K562 (cell line): Measurements from ENCODE around the gene ERG28. TPM values are rescaled to one million over a fixed set of nuclear protein-coding genes. Genes with fewer than 3 reads are reported as not detected.

Experiments
- ATAC-seq: fragments of 200-7000 bp; cut with Tn5 transposase; 3 replicates; pipeline ENCODE4 v1.9.1; 2020; ENCODE audit warnings: moderate library complexity
- BruUV-seq: library from RNA; stranded (reverse); fragments of 400-500 nt; replicated peaks from 2 replicates; lab custom pipeline; 2021; lab: Mats Ljungman, UMichigan
- CTCF ChIA-PET: fragments of 300-600 bp; formaldehyde crosslinking; extraction: SDS; loops from one replicate; lab custom pipeline; 2021; ENCODE audit warnings: low intra/inter-chr PET ratio; lab: Yijun Ruan, JAX
- POLR2A ChIA-PET: fragments of 300-600, 350-650 bp; sonication (Branson Sonifier 250); formaldehyde crosslinking; extraction: SDS; loops from one replicate; lab custom pipeline; 2021; ENCODE audit warnings: antibody characterized with exemption, inconsistent platforms; lab: Yijun Ruan, JAX
- DNase-seq, 4 experiments: peaks; one replicate each; pipeline versions ENCODE4 v3.0.0 to v3.0.0-alpha.2; 2011 to 2018; ENCODE audit warnings: low spot score in 3 of 4, mixed read lengths in 3 of 4; ENCODE audit errors: extremely low read depth in 1 of 4
- FAIRE-seq: peaks from 2 replicates; lab custom pipeline; 2011; peaks lifted over from hg19 to GRCh38; lab: Jason Lieb, UNC
- H2AFZ ChIP-seq: 2 replicates; pipeline ENCODE4 v1.6.0; 2011; ENCODE audit warnings: low read depth, low read length, control low read depth, inconsistent platforms
- H3K27ac ChIP-seq: fragments of 200-600 bp; 3 replicates; pipeline ENCODE4 v1.8.0; 2011; ENCODE audit warnings: low read depth, mild to moderate bottlenecking, control low read depth, inconsistent platforms, low read length, moderate library complexity, mixed read lengths; ENCODE audit errors: extremely low read depth
- H3K27me3 ChIP-seq, 2 experiments: fragments of 300-600 bp in 1 of 2; 2 replicates in 1 of 2; 3 replicates in 1 of 2; pipeline versions ENCODE4 v1.6.0 to v1.8.0; 2011; ENCODE audit warnings: inconsistent platforms in 2 of 2, low read length in 2 of 2, mild to moderate bottlenecking in 1 of 2, mixed read lengths in 1 of 2, moderate library complexity in 1 of 2; ENCODE audit not compliant: control insufficient read depth in 2 of 2, insufficient read depth in 2 of 2
- H3K36me3 ChIP-seq: fragments of 300-600 bp; 3 replicates; pipeline ENCODE4 v1.8.0; 2011; ENCODE audit warnings: mild to moderate bottlenecking, low read length, inconsistent platforms; ENCODE audit not compliant: control insufficient read depth, insufficient read depth
- H3K4me1 ChIP-seq, 2 experiments: fragments of 200-600 bp in 1 of 2; replicated peaks in 1 of 2; 2 replicates in 1 of 2; 3 replicates in 1 of 2; pipeline versions ENCODE4 v1.5.1 to v1.8.0; 2011; ENCODE audit warnings: inconsistent platforms in 2 of 2, low read length in 2 of 2, mild to moderate bottlenecking in 1 of 2, mixed read lengths in 1 of 2, moderate library complexity in 1 of 2; ENCODE audit not compliant: control insufficient read depth in 2 of 2, insufficient read depth in 2 of 2
- H3K4me2 ChIP-seq: 2 replicates; pipeline ENCODE4 v1.6.1; 2011; ENCODE audit warnings: low read length, control low read depth, inconsistent platforms, mixed read lengths; ENCODE audit not compliant: insufficient read depth
- H3K4me3 ChIP-seq: fragments of 200-600 bp; sonication (generic), shearing (Covaris generic); 2 replicates; pipeline ENCODE4 v1.5.1; 2016; ENCODE audit warnings: control low read depth, inconsistent platforms
- H3K79me2 ChIP-seq: fragments of 200-600 bp; 3 replicates; pipeline ENCODE4 v1.8.0; 2011; ENCODE audit warnings: low read length, inconsistent platforms; ENCODE audit not compliant: control insufficient read depth, insufficient read depth
- H3K9ac ChIP-seq, 2 experiments: 2 replicates each; pipeline versions ENCODE4 v1.6.0 to v1.6.1; 2011; ENCODE audit warnings: low read depth in 2 of 2, low read length in 2 of 2, control low read depth in 1 of 2, inconsistent platforms in 1 of 2, mild to moderate bottlenecking in 1 of 2, mixed read lengths in 1 of 2; ENCODE audit not compliant: insufficient read depth in 1 of 2
- H3K9me1 ChIP-seq: one replicate; pipeline ENCODE4 v1.6.0; 2011; ENCODE audit warnings: inconsistent platforms, mild to moderate bottlenecking, low read length, moderate library complexity; ENCODE audit not compliant: control insufficient read depth, insufficient read depth
- H3K9me3 ChIP-seq: replicated peaks from 2 replicates; pipeline ENCODE4 v1.5.1; 2011; ENCODE audit warnings: low read depth, low read length, inconsistent platforms; ENCODE audit not compliant: control insufficient read depth, insufficient read depth
- H4K20me1 ChIP-seq: replicated peaks from 2 replicates; pipeline ENCODE4 v1.6.1; 2011; ENCODE audit warnings: low read length, inconsistent platforms, mixed read lengths; ENCODE audit not compliant: control insufficient read depth, insufficient read depth
- CHD4 ChIP-seq: fragments of 200-600 bp; sonication (generic); IDR thresholded peaks from 3 replicates; pipeline ENCODE4 v1.6.1; 2012; ENCODE audit warnings: low read depth, mild to moderate bottlenecking, mixed read lengths, low read length, inconsistent platforms; ENCODE audit not compliant: insufficient read depth, insufficient replicate concordance, poor library complexity, severe bottlenecking
- ELK1 ChIP-seq: sonication (generic); formaldehyde crosslinking; IDR thresholded peaks from 2 replicates; pipeline ENCODE4 v1.8.1; 2022; ENCODE audit warnings: missing genetic modification reagents
- FOS ChIP-seq: IDR thresholded peaks from 3 replicates; pipeline ENCODE4 v1.6.1; 2011; ENCODE audit not compliant: insufficient read length; ENCODE audit errors: extremely low read depth
- FOXJ2 ChIP-seq: fragments of 200-800 bp; sonication (Bioruptor generic); IDR thresholded peaks from 2 replicates; pipeline ENCODE4 v1.6.1; 2016; ENCODE audit warnings: missing genetic modification characterization, missing compliant biosample characterization
- GATAD2B ChIP-seq: fragments of 450-650 bp; IDR thresholded peaks from 2 replicates; pipeline ENCODE4 v1.6.1; 2017; ENCODE audit warnings: mild to moderate bottlenecking, borderline replicate concordance
- KDM2B ChIP-seq: fragments of 250-450 bp; sonication (Bioruptor Pico); IDR thresholded peaks from 2 replicates; pipeline ENCODE4 v1.8.0; 2021; ENCODE audit warnings: mild to moderate bottlenecking, moderate library complexity
- MTA1 ChIP-seq: fragments of 450-650 bp; IDR thresholded peaks from 2 replicates; pipeline ENCODE4 v1.6.1; 2017; ENCODE audit warnings: borderline replicate concordance
- NONO ChIP-seq, 2 experiments: fragments of 200-400 bp in 1 of 2; fragments of 450-650 bp in 1 of 2; formaldehyde crosslinking in 1 of 2; IDR thresholded peaks; 2 replicates each; pipeline ENCODE4 v1.6.1; 2017; ENCODE audit warnings: low read depth in 2 of 2, mild to moderate bottlenecking in 2 of 2, moderate library complexity in 2 of 2, low read length in 1 of 2
- PCBP1 ChIP-seq: fragments of 200-400 bp; formaldehyde crosslinking; IDR thresholded peaks from 2 replicates; pipeline ENCODE4 v1.6.1; 2018; ENCODE audit warnings: mild to moderate bottlenecking, low read depth, low read length; ENCODE audit not compliant: poor library complexity, severe bottlenecking
- RBBP5 ChIP-seq: fragments of 200-600 bp; sonication (generic); IDR thresholded peaks from 2 replicates; pipeline ENCODE4 v1.6.1; 2012; ENCODE audit warnings: borderline replicate concordance, mild to moderate bottlenecking, low read length, control low read depth, inconsistent platforms; ENCODE audit not compliant: insufficient read depth, poor library complexity, severe bottlenecking
- SAP30 ChIP-seq: fragments of 200-600 bp; sonication (generic); IDR thresholded peaks from 2 replicates; pipeline ENCODE4 v1.6.1; 2012; ENCODE audit warnings: borderline replicate concordance, low read depth, mild to moderate bottlenecking, moderate library complexity, low read length, control low read depth, inconsistent platforms; ENCODE audit not compliant: insufficient read depth, poor library complexity, severe bottlenecking
- SIN3B ChIP-seq: fragments of 450-650 bp; IDR thresholded peaks from 2 replicates; pipeline ENCODE4 v1.6.1; 2017; ENCODE audit warnings: low read depth, mild to moderate bottlenecking, moderate library complexity
- ZC3H11A ChIP-seq: IDR thresholded peaks from 2 replicates; pipeline ENCODE4 v1.6.1; 2012; ENCODE audit warnings: low read depth, low read length, improper control_type of control experiment
- WGBS: fragments of 100-300 bp; shearing (Covaris generic); methylation state at CpG from one replicate; pipeline ENCODE4 v1.1.6; 2016; ENCODE audit warnings: low coverage, mixed read lengths; ENCODE audit not compliant: insufficient coverage; ENCODE audit errors: missing lambda C conversion rate; 5-methylcytosine and 5-hydroxymethylcytosine counted together
- in situ Hi-C: fragments of 300-500 bp; cut with MboI; formaldehyde crosslinking; loops from 4 replicates; pipeline ENCODE4 v1.15.0; 2018; ENCODE audit warnings: inconsistent platforms, mixed read lengths
- intact Hi-C: fragments of 100-400 bp; cut with micrococcal nuclease; formaldehyde crosslinking; loops from 2 replicates; pipeline ENCODE4 v1.14.2; 2022
- polyA plus RNA-seq, 8 experiments: library from polyadenylated mRNA; depleted of rRNA in 4 of 8; stranded (reverse) in 5 of 8; unstranded in 3 of 8; fragments of >200 nt; fragmentation: Nextera tagmentation in 2 of 8; fragmentation: Illumina TruSeq in 1 of 8; extraction: Ambion mirVana in 2 of 8; extraction: Trizol in 1 of 8; gene quantifications; 2 replicates each; pipeline versions ENCODE4 v1.2.1 to v1.2.3, GENCODE V29; 2011 to 2014; ENCODE audit warnings: inconsistent platforms in 1 of 8, missing spikeins in 1 of 8
- total RNA-seq, 7 experiments: library from RNA; depleted of rRNA in 6 of 7; stranded (reverse); fragments of >200 nt in 6 of 7; fragmentation: Illumina TruSeq in 2 of 7; extraction: Trizol in 2 of 7; gene quantifications; 2 replicates each; pipeline versions ENCODE4 v1.2.1 to v1.2.3, GENCODE V29; 2011 to 2021; ENCODE audit warnings: low replicate concordance in 1 of 7
- TF ChIP-seq, protein P1 (sequence below): fragments of 250-450 bp; sonication (Bioruptor Pico); IDR thresholded peaks from 2 replicates; pipeline ENCODE4 v1.6.1; 2021; ENCODE audit warnings: mild to moderate bottlenecking

Gene ERG28
- total and polyA plus RNA-seq, 9 of the 15 experiments (the other 6 are each of a cell fraction or from before 2014, with no cell fraction given), result 3.1 to 34.2 (median 14.2) TPM

DNA sequence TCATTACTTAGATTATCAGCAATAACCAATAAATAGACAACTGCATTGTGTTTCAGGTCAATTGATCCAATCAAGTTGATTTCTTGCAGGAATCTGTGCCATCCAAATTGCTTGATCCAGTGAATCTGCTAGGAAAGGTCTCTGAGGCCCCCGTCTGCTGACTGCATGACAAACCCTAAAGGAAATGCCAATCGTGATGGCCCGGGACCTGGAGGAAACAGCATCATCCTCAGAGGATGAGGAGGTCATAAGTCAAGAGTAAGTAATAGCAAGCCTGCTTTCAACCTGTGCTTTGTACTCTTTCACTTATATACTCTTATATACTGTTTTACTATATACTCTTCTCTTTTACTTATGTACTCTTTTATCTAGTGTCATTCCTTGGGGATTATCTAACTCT lies 2.3 kb upstream of the ERG28 start:
- FAIRE-seq (no peak), ATAC-seq (no peak), DNase-seq (no peak)
- no peak overlapping the region for H3K27ac ChIP-seq
- no peak overlapping the region for H2AFZ ChIP-seq
- no peak for TF ChIP-seq ZC3H11A
- no peak for TF ChIP-seq MTA1
- TF ChIP-seq GATAD2B, result no peak
- no peak for TF ChIP-seq SIN3B
- no peak for TF ChIP-seq KDM2B (CRISPR knock-in tag)
- no peak overlapping the region for H3K4me3 ChIP-seq
- H3K4me2 ChIP-seq, result no peak overlapping the region
- no peaks in the 10 kb centered on the region for H3K9me1 ChIP-seq
- 59% methylated on average over 3 of the region's 3 CpGs for WGBS
- H3K36me3 ChIP-seq, result peaks cover 16% of the 10 kb centered on the region; the same call in 2 of the 3 replicates
- intact Hi-C loops, result no loop called here
- CTCF ChIA-PET, result no interaction called here
- in situ Hi-C loops, result loop anchor here (25.0 kb wide), 1 partner anchor 526 kb away; the partner anchor contains the start of gene NEK9
- H3K27me3 ChIP-seq, result no peaks in the 10 kb centered on the region
- peaks cover 25% of the 10 kb centered on the region for H3K79me2 ChIP-seq
- H3K9ac ChIP-seq, result no peak overlapping the region
- no peaks in the 10 kb centered on the region for H3K9me3 ChIP-seq
- H4K20me1 ChIP-seq, result no peaks in the 10 kb centered on the region
- H3K4me1 ChIP-seq, result peaks cover 0 to 4% of the 10 kb centered on the region in 2 experiments; a peak in 4 of 5 replicates
- POLR2A ChIA-PET, result no interaction called here
- no TSS peak for BruUV-seq

DNA sequence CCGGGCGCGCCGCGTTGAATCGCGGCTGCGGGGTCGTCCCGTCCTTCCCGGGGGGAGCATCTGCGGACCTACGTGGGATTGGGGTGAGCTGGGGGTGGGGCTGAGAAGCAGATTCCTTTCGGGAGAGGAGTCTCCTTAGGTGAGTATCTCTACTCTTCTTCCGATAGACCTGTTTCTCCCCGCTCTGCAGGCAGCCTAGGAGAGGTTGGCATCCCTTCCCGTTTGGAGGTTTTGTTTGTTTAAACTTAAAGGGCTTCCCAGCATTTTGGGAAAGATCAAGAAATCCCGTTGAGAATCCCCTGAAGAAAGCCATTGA lies 781 bp upstream of the ERG28 start:
- Histone ChIP-seq H2AFZ (peak overlapping the region; percentile 90), H3K4me1 (peaks cover 0 to 4% of the 10 kb centered on the region in 2 experiments; a peak in 4 of 5 replicates), H3K79me2 (peaks cover 25% of the 10 kb centered on the region), H3K36me3 (peaks cover 25% of the 10 kb centered on the region; the same call in 2 of the 3 replicates), H3K4me2 (peak overlapping the region; percentile 91), H3K9me3 (no peaks in the 10 kb centered on the region), H3K4me3 (peak overlapping the region; percentile 96), H3K27ac (peak overlapping the region; percentile 71), H3K27me3 (no peaks in the 10 kb centered on the region), H3K9ac (peak overlapping the region; percentile 68 to 97), H4K20me1 (no peaks in the 10 kb centered on the region), H3K9me1 (no peaks in the 10 kb centered on the region)
- CTCF ChIA-PET, result no interaction called here
- no peak for FAIRE-seq
- in situ Hi-C loops, result loop anchor here (25.0 kb wide), 1 partner anchor 524 kb away; the partner anchor contains the start of gene NEK9
- 0% methylated on average over 9 of the region's 18 CpGs for WGBS
- ATAC-seq, result peak; percentile 8
- intact Hi-C loops, result no loop called here
- BruUV-seq, result TSS peak; percentile 49
- DNase-seq, result no peak
- POLR2A ChIA-PET, result interaction anchor here (0.7 to 1.3 kb wide), 2 partner anchors 24 to 103 kb away, joined by 3 to 6 read pairs; no protein-coding TSS in a partner anchor
- TF ChIP-seq CHD4 (no peak), ELK1 (CRISPR knock-in tag) (no peak), PCBP1 (peak; percentile 8), SAP30 (peak; percentile 29), FOXJ2 (peak; percentile 3; the same call in 1 of the 2 replicates), RBBP5 (peak; percentile 1), FOS (no peak), NONO (IDR thresholded peaks at IDR 0.05; ENCODE audit: low read depth in 2 of 2, low read length in 1 of 2) (no peak)
- TF ChIP-seq, protein P1, sequence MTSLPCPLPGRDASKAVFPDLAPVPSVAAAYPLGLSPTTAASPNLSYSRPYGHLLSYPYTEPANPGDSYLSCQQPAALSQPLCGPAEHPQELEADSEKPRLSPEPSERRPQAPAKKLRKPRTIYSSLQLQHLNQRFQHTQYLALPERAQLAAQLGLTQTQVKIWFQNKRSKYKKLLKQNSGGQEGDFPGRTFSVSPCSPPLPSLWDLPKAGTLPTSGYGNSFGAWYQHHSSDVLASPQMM (CRISPR knock-in tag), result no peak
